LHCN-M2 (cell line): ENCODE measurements around the gene WDR41. TPM values are rescaled to one million over a fixed set of nuclear protein-coding genes. Genes with fewer than 3 reads are reported as not detected.
"Not testable (repeated sequence)": the region's sequence is repeated elsewhere in the genome, so short reads cannot be mapped to it uniquely, and the experiment has no call there.

Experiments used
- DNase-seq: peaks from one replicate; pipeline ENCODE4 v3.0.0-alpha.2; 2012; ENCODE audit warnings: low read depth
- total RNA-seq: library from RNA; depleted of rRNA; stranded (reverse); fragments of >200 nt; gene quantifications from 2 replicates; pipeline ENCODE4 v1.2.3, GENCODE V29; 2014; rRNA removed

The WDR41 gene
- total RNA-seq, 1 experiment from 2014 or later, result 68.4 TPM

GRCh38 chr5:77402796-77403195 lies 89.3 kb downstream of the WDR41 start:
- no peak for DNase-seq

- no peak for DNase-seq
Observed at GRCh38 chr5:77400645-77401044, 91.5 kb downstream of the WDR41 start.

GRCh38 chr5:77398896-77399295 lies 93.2 kb downstream of the WDR41 start:
- no peak for DNase-seq

GRCh38 chr5:77398458-77398857 lies 93.7 kb downstream of the WDR41 start:
- DNase-seq, result no peak

GRCh38 chr5:77397686-77398292 lies 94.3 kb downstream of the WDR41 start:
- DNase-seq, result no peak

GRCh38 chr5:77396017-77396416 lies 96.1 kb downstream of the WDR41 start:
- no peak for DNase-seq

GRCh38 chr5:77394064-77394715 lies 97.9 kb downstream of the WDR41 start:
- DNase-seq, result no peak

GRCh38 chr5:77391240-77391765 lies 100.8 kb downstream of the WDR41 start:
- no peak for DNase-seq

- peak; percentile 39 for DNase-seq
Observed at GRCh38 chr5:77390795-77391194, 101.3 kb downstream of the WDR41 start.

GRCh38 chr5:77390221-77390620 lies 101.9 kb downstream of the WDR41 start:
- no peak for DNase-seq

- DNase-seq, result no peak
Observed at GRCh38 chr5:77389746-77390145, 102.4 kb downstream of the WDR41 start.

GRCh38 chr5:77386340-77386739 lies 105.8 kb downstream of the WDR41 start:
- not testable (repeated sequence) for DNase-seq

GRCh38 chr5:77383336-77383735 lies 108.8 kb downstream of the WDR41 start:
- DNase-seq, result not testable (repeated sequence)

Other genes with a start within 250 kb of the WDR41 start
- not detected in 2 replicates for gene OTP, start 146.4 kb upstream of the WDR41 start, total RNA-seq